Neural cell (in vitro differentiated cells): ENCODE data around the gene IDI2. TPM values are rescaled to one million over a fixed set of nuclear protein-coding genes. Genes with fewer than 3 reads are reported as not detected.

Experiments used
- H2AFZ ChIP-seq: fragments of 200-600, 300-800 bp; sonication (generic), shearing (Covaris generic); 2 replicates; pipeline ENCODE4 v1.6.0; 2014; ENCODE audit warnings: low read depth, mild to moderate bottlenecking, antibody characterized with exemption, low read length, moderate library complexity
- H3F3A ChIP-seq: fragments of 200-600 bp; shearing (Covaris generic); 2 replicates; pipeline ENCODE4 v1.6.1; 2016; ENCODE audit warnings: mild to moderate bottlenecking, moderate library complexity, mixed read lengths, antibody characterized with exemption, low read length; ENCODE audit not compliant: insufficient read depth, poor library complexity, severe bottlenecking
- H3K27ac ChIP-seq: fragments of 200-600, 300-800 bp; sonication (generic), shearing (Covaris generic); 2 replicates; pipeline ENCODE4 v1.5.1; 2014; ENCODE audit warnings: mild to moderate bottlenecking, low read length, moderate library complexity
- H3K27me3 ChIP-seq: fragments of 300-800, 200-600 bp; sonication (generic), shearing (Covaris generic); 2 replicates; pipeline ENCODE4 v1.6.0; 2014; ENCODE audit warnings: mild to moderate bottlenecking, low read depth, low read length, moderate library complexity; ENCODE audit not compliant: insufficient read depth
- H3K36me3 ChIP-seq: fragments of 300-800, 200-600 bp; sonication (generic), shearing (Covaris generic); 2 replicates; pipeline ENCODE4 v1.5.1; 2014; ENCODE audit warnings: mild to moderate bottlenecking, antibody characterized with exemption, low read length, moderate library complexity; ENCODE audit not compliant: insufficient read depth
- H3K4me2 ChIP-seq: fragments of 300-800, 200-600 bp; sonication (generic), shearing (Covaris generic); 2 replicates; pipeline ENCODE4 v1.6.0; 2014; ENCODE audit warnings: mild to moderate bottlenecking, low read length
- H3K4me3 ChIP-seq: fragments of 300-800, 200-600 bp; sonication (generic), shearing (Covaris generic); 2 replicates; pipeline ENCODE4 v1.5.1; 2014; ENCODE audit warnings: mild to moderate bottlenecking, low read length, moderate library complexity
- H3K79me2 ChIP-seq: fragments of 200-600 bp; shearing (Covaris generic); replicated peaks from 2 replicates; pipeline ENCODE4 v1.6.0; 2014; ENCODE audit warnings: mild to moderate bottlenecking, low read length, moderate library complexity; ENCODE audit not compliant: insufficient read depth
- H3K9ac ChIP-seq: fragments of 300-800, 200-600 bp; sonication (generic), shearing (Covaris generic); 2 replicates; pipeline ENCODE4 v1.6.1; 2016; ENCODE audit warnings: mild to moderate bottlenecking, low read length, mixed read lengths
- H3K9me2 ChIP-seq: fragments of 200-600 bp; shearing (Covaris generic); 2 replicates; pipeline ENCODE4 v1.6.1; 2016; ENCODE audit warnings: mild to moderate bottlenecking, low read length, mixed read lengths; ENCODE audit not compliant: insufficient read depth
- H3K9me3 ChIP-seq: fragments of 200-600, 300-800 bp; sonication (generic), shearing (Covaris generic); 2 replicates; pipeline ENCODE4 v1.6.1; 2016; ENCODE audit warnings: mild to moderate bottlenecking, mixed run types, low read length, moderate library complexity, mixed read lengths
- H4K20me1 ChIP-seq: fragments of 200-600 bp; shearing (Covaris generic); 2 replicates; pipeline ENCODE4 v1.6.1; 2016; ENCODE audit warnings: mild to moderate bottlenecking, mixed run types; ENCODE audit not compliant: insufficient read depth
- EP300 ChIP-seq: fragments of 450-650 bp; conservative IDR thresholded peaks from 2 replicates; pipeline ENCODE4 v1.6.1; 2014; ENCODE audit warnings: antibody characterized with exemption, mild to moderate bottlenecking, moderate library complexity; ENCODE audit not compliant: poor library complexity, severe bottlenecking
- EZH2 ChIP-seq: fragments of 200-600, 300-800 bp; shearing (Covaris generic), sonication (generic); IDR thresholded peaks from 2 replicates; pipeline ENCODE4 v1.6.1; 2014; ENCODE audit warnings: antibody characterized with exemption, low read length, borderline replicate concordance, mild to moderate bottlenecking; ENCODE audit not compliant: insufficient read depth, poor library complexity, severe bottlenecking
- MXI1 ChIP-seq: fragments of 450-650 bp; conservative IDR thresholded peaks from 2 replicates; pipeline ENCODE4 v1.6.1; 2014; ENCODE audit warnings: antibody characterized with exemption, mild to moderate bottlenecking; ENCODE audit not compliant: poor library complexity, severe bottlenecking
- POLR2AphosphoS5 ChIP-seq: IDR thresholded peaks from 2 replicates; pipeline ENCODE4 v1.6.1; 2012
- RAD21 ChIP-seq: fragments of 450-650 bp; conservative IDR thresholded peaks from 2 replicates; pipeline ENCODE4 v1.6.1; 2014; ENCODE audit warnings: antibody characterized with exemption, mild to moderate bottlenecking, moderate library complexity
- REST ChIP-seq: IDR thresholded peaks from 2 replicates; pipeline ENCODE4 v1.6.1; 2012; ENCODE audit warnings: borderline replicate concordance
- SMC3 ChIP-seq: fragments of 450-650 bp; conservative IDR thresholded peaks from 2 replicates; pipeline ENCODE4 v1.6.1; 2014; ENCODE audit warnings: antibody characterized with exemption, mild to moderate bottlenecking, moderate library complexity; ENCODE audit not compliant: poor library complexity
- TAF1 ChIP-seq: IDR thresholded peaks from 2 replicates; pipeline ENCODE4 v1.6.1; 2012; ENCODE audit warnings: low read depth
- polyA plus RNA-seq: library from polyadenylated mRNA; depleted of rRNA; stranded (reverse); fragments of >200 nt; gene quantifications from 2 replicates; pipeline ENCODE4 v1.2.3, GENCODE V29; 2014
- TF ChIP-seq, protein P1 (sequence below): fragments of 450-650 bp; IDR thresholded peaks from 2 replicates; pipeline ENCODE4 v1.5.1; 2014; ENCODE audit warnings: antibody characterized with exemption, mild to moderate bottlenecking, moderate library complexity; ENCODE audit not compliant: poor library complexity, severe bottlenecking

IDI2 gene
- polyA plus RNA-seq, 1 donor from 2014 or later: 0.24 TPM

- no peaks in the 10 kb centered on the region for H3F3A ChIP-seq
- H3K4me3 ChIP-seq: no peak overlapping the region
- H3K9ac ChIP-seq: no peak overlapping the region
- H3K36me3 ChIP-seq: no peaks in the 10 kb centered on the region
- no peaks in the 10 kb centered on the region for H4K20me1 ChIP-seq
- H2AFZ ChIP-seq: no peak overlapping the region
- no peaks in the 10 kb centered on the region for H3K9me3 ChIP-seq
- H3K27me3 ChIP-seq: no peaks in the 10 kb centered on the region
- H3K4me2 ChIP-seq: no peak overlapping the region
- no peaks in the 10 kb centered on the region for H3K9me2 ChIP-seq
- H3K79me2 ChIP-seq: no peaks in the 10 kb centered on the region
- H3K27ac ChIP-seq: no peak overlapping the region
- no peak for TF ChIP-seq EZH2
- TF ChIP-seq, protein P1, sequence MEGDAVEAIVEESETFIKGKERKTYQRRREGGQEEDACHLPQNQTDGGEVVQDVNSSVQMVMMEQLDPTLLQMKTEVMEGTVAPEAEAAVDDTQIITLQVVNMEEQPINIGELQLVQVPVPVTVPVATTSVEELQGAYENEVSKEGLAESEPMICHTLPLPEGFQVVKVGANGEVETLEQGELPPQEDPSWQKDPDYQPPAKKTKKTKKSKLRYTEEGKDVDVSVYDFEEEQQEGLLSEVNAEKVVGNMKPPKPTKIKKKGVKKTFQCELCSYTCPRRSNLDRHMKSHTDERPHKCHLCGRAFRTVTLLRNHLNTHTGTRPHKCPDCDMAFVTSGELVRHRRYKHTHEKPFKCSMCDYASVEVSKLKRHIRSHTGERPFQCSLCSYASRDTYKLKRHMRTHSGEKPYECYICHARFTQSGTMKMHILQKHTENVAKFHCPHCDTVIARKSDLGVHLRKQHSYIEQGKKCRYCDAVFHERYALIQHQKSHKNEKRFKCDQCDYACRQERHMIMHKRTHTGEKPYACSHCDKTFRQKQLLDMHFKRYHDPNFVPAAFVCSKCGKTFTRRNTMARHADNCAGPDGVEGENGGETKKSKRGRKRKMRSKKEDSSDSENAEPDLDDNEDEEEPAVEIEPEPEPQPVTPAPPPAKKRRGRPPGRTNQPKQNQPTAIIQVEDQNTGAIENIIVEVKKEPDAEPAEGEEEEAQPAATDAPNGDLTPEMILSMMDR: no peak
- TF ChIP-seq POLR2AphosphoS5: no peak
- TF ChIP-seq MXI1: no peak
- no peak for TF ChIP-seq EP300
- no peak for TF ChIP-seq SMC3
- no peak for TF ChIP-seq TAF1
- TF ChIP-seq RAD21: no peak
- no peak for TF ChIP-seq REST
Observed at GRCh38 chr10:972763-973162, 52.9 kb downstream of the IDI2 start.

- Histone ChIP-seq H3K4me2 (no peak overlapping the region), H3K27me3 (no peaks in the 10 kb centered on the region), H3F3A (no peaks in the 10 kb centered on the region), H4K20me1 (no peaks in the 10 kb centered on the region), H3K9me3 (no peaks in the 10 kb centered on the region), H2AFZ (no peak overlapping the region), H3K36me3 (no peaks in the 10 kb centered on the region), H3K79me2 (no peaks in the 10 kb centered on the region), H3K9me2 (no peaks in the 10 kb centered on the region), H3K9ac (no peak overlapping the region), H3K4me3 (no peak overlapping the region), H3K27ac (no peak overlapping the region)
- no peak for TF ChIP-seq SMC3
- TF ChIP-seq EZH2: no peak
- no peak for TF ChIP-seq RAD21
- no peak for TF ChIP-seq POLR2AphosphoS5
- TF ChIP-seq REST: no peak
- no peak for TF ChIP-seq TAF1
- TF ChIP-seq EP300: no peak
- TF ChIP-seq MXI1: no peak
- TF ChIP-seq, protein P1: no peak
Observed at GRCh38 chr10:971613-972012, 54.0 kb downstream of the IDI2 start.
